GM19372 (cell line): ENCODE measurements around the gene RBBP7.

Experiments
- ATAC-seq: cut with Tn5 transposase; IDR thresholded peaks from one replicate; pipeline ENCODE4 v1.9.1; 2021; ENCODE audit warnings: mild to moderate bottlenecking, low read depth, moderate library complexity; ENCODE audit not compliant: unreplicated experiment

Gene RBBP7

DNA sequence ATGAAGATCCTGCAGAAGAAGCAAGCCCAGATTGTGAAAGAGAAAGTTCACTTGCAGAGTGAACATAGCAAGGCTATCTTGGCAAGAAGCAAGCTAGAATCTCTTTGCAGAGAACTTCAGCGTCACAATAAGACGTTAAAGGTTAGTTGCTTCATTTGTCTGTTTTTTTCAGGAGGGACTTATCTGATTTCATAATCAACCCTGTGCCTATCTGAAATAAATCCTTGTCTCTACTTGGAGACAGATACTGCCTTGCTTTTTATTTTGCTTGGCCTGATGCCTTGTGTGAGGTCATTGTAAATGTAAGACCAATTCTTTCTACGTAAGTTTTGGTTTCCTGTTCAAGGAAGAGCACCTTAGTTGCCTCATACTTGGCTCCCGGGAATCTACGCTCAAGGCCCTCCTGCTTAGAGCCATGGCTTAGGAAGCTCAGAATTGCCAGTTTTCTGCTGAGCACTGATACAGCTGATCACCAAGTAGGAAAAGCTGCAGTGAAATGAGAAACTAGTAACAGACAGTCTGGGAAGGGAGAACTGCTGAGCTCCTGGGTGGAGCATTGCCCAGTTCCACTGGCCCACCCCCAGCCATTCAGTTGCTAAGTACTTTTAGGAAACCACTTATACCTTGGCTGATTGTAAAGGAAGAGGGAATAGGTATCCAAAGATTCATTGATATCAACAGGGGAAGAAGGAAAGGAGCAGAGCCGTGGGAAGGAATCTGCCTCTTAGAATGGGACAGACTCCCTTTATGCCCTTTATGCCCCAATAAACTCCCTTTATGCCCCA lies 41.8 kb downstream of the RBBP7 start:
- no peak for ATAC-seq

DNA sequence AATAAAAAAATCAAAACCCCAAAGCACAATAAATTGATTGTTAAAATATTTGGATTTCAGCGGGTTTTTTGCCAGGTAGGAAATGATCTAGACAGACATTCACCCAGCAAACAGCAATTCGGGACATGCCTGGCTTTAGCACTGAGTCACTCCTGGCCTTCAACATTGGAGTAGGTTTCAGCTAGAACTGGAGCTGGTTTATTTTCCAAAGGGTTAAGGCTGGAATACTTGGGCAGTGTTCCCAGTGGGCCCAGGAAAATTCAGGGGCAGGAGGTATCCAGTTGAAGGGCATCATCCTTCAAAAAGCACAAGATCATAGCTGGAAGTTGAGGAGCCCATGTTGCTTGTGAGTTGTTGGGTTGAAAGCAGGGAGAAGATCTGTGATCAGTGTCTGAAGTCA lies 42.9 kb downstream of the RBBP7 start:
- no peak for ATAC-seq

GRCh38 chrX:16826207-16826606 lies 44.0 kb downstream of the RBBP7 start:
- ATAC-seq, result no peak

DNA sequence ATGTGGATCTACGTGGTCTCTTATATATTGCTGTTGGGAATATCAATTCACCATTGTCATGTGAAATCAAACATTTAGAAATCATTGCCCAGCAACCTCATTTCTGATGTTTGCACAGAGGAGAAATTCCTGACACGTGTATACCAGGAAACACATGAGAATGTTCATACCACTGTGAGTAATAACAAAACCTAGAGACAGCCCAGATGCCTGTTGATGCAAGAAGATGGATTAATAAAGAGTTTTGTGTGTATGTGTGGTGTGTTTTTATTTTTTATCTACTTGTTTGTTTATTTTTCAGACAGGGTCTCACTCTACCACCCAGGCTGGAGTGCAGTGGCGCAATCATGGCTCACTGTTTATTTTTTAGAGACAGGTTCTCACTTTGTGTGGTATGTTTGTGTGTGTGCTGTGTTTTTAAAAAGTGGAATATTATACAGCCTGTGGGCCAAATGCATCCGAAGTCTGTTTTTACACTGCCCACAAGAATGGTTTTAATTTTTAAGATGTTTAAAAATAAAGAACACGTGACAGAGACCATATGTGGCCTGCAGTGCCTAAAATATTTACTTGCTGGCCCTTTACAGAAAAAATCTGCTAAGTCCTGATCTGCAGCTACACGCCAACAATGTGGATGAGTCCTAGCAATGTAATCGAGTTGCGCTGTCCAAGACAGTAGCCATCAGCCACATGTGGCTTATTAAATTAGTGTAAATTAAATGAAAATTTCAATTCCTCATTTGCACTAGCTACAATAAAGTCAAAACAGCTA lies 44.7 kb downstream of the RBBP7 start:
- ATAC-seq, result no peak

GRCh38 chrX:16822723-16823122 lies 47.4 kb downstream of the RBBP7 start:
- ATAC-seq, result no peak

- ATAC-seq, result no peak
These were observed 50.5 kb downstream of the RBBP7 start for GRCh38 chrX:16819634-16820033.

- ATAC-seq, result no peak
These were observed 55.6 kb downstream of the RBBP7 start for GRCh38 chrX:16814597-16814996.

GRCh38 chrX:16807976-16808542 lies 62.1 kb downstream of the RBBP7 start:
- ATAC-seq, result no peak

- ATAC-seq, result no peak
These were observed 62.6 kb downstream of the RBBP7 start for GRCh38 chrX:16807548-16807947.

GRCh38 chrX:16804923-16805464 lies 65.2 kb downstream of the RBBP7 start:
- ATAC-seq, result no peak

GRCh38 chrX:16797841-16798240 lies 72.3 kb downstream of the RBBP7 start:
- ATAC-seq, result no peak

- no peak for ATAC-seq
These were observed 72.8 kb downstream of the RBBP7 start for GRCh38 chrX:16797358-16797757.

- no peak for ATAC-seq
These were observed 73.9 kb downstream of the RBBP7 start for GRCh38 chrX:16796298-16796697.
